K562 (cell line): ENCODE measurements around the gene TMBIM4. TPM values are rescaled to one million over a fixed set of nuclear protein-coding genes. Genes with fewer than 3 reads are reported as not detected.

ENCODE experiments used
- ZNF134 ChIP-seq: fragments of 250-450 bp; sonication (Bioruptor Pico); conservative IDR thresholded peaks from 2 replicates; pipeline ENCODE4 v1.4.0; 2020
- polyA plus RNA-seq, 8 experiments: library from polyadenylated mRNA; depleted of rRNA in 4 of 8; stranded (reverse) in 5 of 8; unstranded in 3 of 8; fragments of >200 nt; fragmentation: Nextera tagmentation in 2 of 8; fragmentation: Illumina TruSeq in 1 of 8; extraction: Ambion mirVana in 2 of 8; extraction: Trizol in 1 of 8; gene quantifications; 2 replicates each; pipeline versions ENCODE4 v1.2.1 to v1.2.3, GENCODE V29; 2011 to 2014; ENCODE audit warnings: inconsistent platforms in 1 of 8, missing spikeins in 1 of 8
- total RNA-seq, 7 experiments: library from RNA; depleted of rRNA in 6 of 7; stranded (reverse); fragments of >200 nt in 6 of 7; fragmentation: Illumina TruSeq in 2 of 7; extraction: Trizol in 2 of 7; gene quantifications; 2 replicates each; pipeline versions ENCODE4 v1.2.1 to v1.2.3, GENCODE V29; 2011 to 2021; ENCODE audit warnings: low replicate concordance in 1 of 7
- TF ChIP-seq, protein P1 (sequence below): fragments of 200-800 bp; sonication (Bioruptor generic); IDR thresholded peaks from 2 replicates; pipeline ENCODE4 v1.6.1; 2017; ENCODE audit warnings: missing genetic modification characterization, missing compliant biosample characterization
- TF ChIP-seq, protein P2 (sequence below): fragments of 450-650 bp; IDR thresholded peaks from 2 replicates; pipeline ENCODE4 v1.6.1; 2017; ENCODE audit warnings: antibody characterized with exemption, mild to moderate bottlenecking
- TF ChIP-seq, protein P3 (sequence below), 2 experiments: fragments of 450-650 bp in 1 of 2; IDR thresholded peaks; 2 replicates each; pipeline ENCODE4 v1.6.1; 2011 to 2017; ENCODE audit warnings: low read depth in 2 of 2, antibody characterized with exemption in 1 of 2, borderline replicate concordance in 1 of 2, low read length in 1 of 2, mild to moderate bottlenecking in 1 of 2, mixed read lengths in 1 of 2; ENCODE audit not compliant: control insufficient read depth in 1 of 2

The TMBIM4 gene
- total and polyA plus RNA-seq, 9 of the 15 experiments (the other 6 are each of a cell fraction or from before 2014, with no cell fraction given): 18.6 to 272 (median 50.0) TPM

DNA sequence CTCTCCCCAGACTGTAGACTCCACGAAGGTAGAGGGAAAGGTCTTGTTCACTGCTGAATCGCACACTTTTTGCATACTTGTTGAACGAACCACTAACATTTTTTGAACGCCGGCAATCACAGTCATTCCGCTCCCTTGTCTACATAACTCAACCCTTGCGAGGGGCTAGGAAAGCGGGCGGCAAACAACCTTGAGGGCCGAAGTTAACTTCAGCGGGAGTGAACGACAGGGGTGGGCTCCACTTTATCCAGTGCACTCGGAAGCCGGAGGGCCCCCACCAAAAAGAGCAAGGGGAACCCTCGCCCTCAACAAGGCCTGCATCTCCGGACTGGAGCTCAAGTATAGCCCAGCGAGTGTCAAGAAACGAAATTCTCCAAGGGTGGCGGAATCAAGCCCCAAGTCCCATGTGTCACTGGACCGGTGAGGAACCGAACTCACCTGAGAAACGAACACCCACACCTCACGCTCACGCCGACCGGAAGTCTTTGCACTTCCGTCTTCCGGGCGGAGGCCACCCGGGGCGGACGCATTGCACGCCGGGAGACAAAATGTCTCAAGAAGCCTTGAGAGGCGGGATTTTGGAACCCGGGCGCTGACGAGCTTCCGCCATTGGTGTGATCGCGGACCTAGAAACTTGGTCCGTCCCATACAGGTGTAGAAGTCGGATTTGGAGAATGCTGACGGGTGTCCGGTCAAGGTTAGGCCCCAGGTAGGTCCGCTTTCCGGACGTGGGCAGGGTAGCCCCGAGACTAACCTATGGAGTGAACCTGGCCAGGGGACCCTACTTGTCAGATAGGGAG, 39.3 kb downstream of the TMBIM4 start, which contains the start of gene LLPH (continued):
- TF ChIP-seq, protein P1, sequence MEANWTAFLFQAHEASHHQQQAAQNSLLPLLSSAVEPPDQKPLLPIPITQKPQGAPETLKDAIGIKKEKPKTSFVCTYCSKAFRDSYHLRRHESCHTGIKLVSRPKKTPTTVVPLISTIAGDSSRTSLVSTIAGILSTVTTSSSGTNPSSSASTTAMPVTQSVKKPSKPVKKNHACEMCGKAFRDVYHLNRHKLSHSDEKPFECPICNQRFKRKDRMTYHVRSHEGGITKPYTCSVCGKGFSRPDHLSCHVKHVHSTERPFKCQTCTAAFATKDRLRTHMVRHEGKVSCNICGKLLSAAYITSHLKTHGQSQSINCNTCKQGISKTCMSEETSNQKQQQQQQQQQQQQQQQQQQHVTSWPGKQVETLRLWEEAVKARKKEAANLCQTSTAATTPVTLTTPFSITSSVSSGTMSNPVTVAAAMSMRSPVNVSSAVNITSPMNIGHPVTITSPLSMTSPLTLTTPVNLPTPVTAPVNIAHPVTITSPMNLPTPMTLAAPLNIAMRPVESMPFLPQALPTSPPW (CRISPR knock-in tag): no peak
- TF ChIP-seq, protein P2, sequence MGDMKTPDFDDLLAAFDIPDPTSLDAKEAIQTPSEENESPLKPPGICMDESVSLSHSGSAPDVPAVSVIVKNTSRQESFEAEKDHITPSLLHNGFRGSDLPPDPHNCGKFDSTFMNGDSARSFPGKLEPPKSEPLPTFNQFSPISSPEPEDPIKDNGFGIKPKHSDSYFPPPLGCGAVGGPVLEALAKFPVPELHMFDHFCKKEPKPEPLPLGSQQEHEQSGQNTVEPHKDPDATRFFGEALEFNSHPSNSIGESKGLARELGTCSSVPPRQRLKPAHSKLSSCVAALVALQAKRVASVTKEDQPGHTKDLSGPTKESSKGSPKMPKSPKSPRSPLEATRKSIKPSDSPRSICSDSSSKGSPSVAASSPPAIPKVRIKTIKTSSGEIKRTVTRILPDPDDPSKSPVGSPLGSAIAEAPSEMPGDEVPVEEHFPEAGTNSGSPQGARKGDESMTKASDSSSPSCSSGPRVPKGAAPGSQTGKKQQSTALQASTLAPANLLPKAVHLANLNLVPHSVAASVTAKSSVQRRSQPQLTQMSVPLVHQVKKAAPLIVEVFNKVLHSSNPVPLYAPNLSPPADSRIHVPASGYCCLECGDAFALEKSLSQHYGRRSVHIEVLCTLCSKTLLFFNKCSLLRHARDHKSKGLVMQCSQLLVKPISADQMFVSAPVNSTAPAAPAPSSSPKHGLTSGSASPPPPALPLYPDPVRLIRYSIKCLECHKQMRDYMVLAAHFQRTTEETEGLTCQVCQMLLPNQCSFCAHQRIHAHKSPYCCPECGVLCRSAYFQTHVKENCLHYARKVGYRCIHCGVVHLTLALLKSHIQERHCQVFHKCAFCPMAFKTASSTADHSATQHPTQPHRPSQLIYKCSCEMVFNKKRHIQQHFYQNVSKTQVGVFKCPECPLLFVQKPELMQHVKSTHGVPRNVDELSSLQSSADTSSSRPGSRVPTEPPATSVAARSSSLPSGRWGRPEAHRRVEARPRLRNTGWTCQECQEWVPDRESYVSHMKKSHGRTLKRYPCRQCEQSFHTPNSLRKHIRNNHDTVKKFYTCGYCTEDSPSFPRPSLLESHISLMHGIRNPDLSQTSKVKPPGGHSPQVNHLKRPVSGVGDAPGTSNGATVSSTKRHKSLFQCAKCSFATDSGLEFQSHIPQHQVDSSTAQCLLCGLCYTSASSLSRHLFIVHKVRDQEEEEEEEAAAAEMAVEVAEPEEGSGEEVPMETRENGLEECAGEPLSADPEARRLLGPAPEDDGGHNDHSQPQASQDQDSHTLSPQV: no peak
- no peak for TF ChIP-seq ZNF134
- TF ChIP-seq, protein P3, sequence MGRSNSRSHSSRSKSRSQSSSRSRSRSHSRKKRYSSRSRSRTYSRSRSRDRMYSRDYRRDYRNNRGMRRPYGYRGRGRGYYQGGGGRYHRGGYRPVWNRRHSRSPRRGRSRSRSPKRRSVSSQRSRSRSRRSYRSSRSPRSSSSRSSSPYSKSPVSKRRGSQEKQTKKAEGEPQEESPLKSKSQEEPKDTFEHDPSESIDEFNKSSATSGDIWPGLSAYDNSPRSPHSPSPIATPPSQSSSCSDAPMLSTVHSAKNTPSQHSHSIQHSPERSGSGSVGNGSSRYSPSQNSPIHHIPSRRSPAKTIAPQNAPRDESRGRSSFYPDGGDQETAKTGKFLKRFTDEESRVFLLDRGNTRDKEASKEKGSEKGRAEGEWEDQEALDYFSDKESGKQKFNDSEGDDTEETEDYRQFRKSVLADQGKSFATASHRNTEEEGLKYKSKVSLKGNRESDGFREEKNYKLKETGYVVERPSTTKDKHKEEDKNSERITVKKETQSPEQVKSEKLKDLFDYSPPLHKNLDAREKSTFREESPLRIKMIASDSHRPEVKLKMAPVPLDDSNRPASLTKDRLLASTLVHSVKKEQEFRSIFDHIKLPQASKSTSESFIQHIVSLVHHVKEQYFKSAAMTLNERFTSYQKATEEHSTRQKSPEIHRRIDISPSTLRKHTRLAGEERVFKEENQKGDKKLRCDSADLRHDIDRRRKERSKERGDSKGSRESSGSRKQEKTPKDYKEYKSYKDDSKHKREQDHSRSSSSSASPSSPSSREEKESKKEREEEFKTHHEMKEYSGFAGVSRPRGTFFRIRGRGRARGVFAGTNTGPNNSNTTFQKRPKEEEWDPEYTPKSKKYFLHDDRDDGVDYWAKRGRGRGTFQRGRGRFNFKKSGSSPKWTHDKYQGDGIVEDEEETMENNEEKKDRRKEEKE (IDR thresholded peaks at IDR 0.05; ENCODE audit: borderline replicate concordance in 1 of 2, control insufficient read depth in 1 of 2, low read depth in 2 of 2, low read length in 1 of 2): no peak
